Endothelial cell of umbilical vein (primary cell): Measurements from ENCODE around the gene PRPF40A.

Experiments used
- CTCF ChIP-seq, 2 donors: IDR thresholded peaks; 1 replicate in 1 of 2; 2 replicates in 1 of 2; pipeline ENCODE4 v1.5.1; 2011; ENCODE audit warnings: low read length in 2 of 2, mild to moderate bottlenecking in 2 of 2, moderate library complexity in 2 of 2, control low read depth in 1 of 2, inconsistent platforms in 1 of 2, low read depth in 1 of 2; ENCODE audit not compliant: insufficient read depth in 1 of 2; ENCODE audit errors: extremely low read depth in 1 of 2
- EZH2 ChIP-seq: IDR thresholded peaks from 2 replicates; pipeline ENCODE4 v1.6.1; 2012; ENCODE audit warnings: borderline replicate concordance, low read depth, mild to moderate bottlenecking, moderate library complexity, low read length, inconsistent platforms; ENCODE audit not compliant: severe bottlenecking
- GATA2 ChIP-seq: IDR thresholded peaks from 2 replicates; pipeline ENCODE4 v1.7.0; 2011; ENCODE audit warnings: low read depth, mild to moderate bottlenecking, moderate library complexity, mixed read lengths, low read length; ENCODE audit not compliant: insufficient read length, insufficient read depth
- JUN ChIP-seq: IDR thresholded peaks from 2 replicates; pipeline ENCODE4 v1.6.1; 2011; ENCODE audit warnings: borderline replicate concordance, low read depth; ENCODE audit not compliant: insufficient read length, insufficient read depth
- MAX ChIP-seq: IDR thresholded peaks from 2 replicates; pipeline ENCODE4 v1.6.1; 2011; ENCODE audit not compliant: insufficient read depth, insufficient read length
- MYC ChIP-seq: IDR thresholded peaks from one replicate; pipeline ENCODE4 v1.6.1; 2011; ENCODE audit warnings: mild to moderate bottlenecking, low read depth, low read length
- POLR2A ChIP-seq: IDR thresholded peaks from 2 replicates; pipeline ENCODE4 v1.6.1; 2012; ENCODE audit warnings: low read depth, mild to moderate bottlenecking, control low read depth, low read length
- POLR2AphosphoS5 ChIP-seq: IDR thresholded peaks from 2 replicates; pipeline ENCODE4 v1.6.1; 2012; ENCODE audit warnings: low read depth, mild to moderate bottlenecking, control low read depth, low read length, moderate library complexity; ENCODE audit not compliant: insufficient read depth

DNA sequence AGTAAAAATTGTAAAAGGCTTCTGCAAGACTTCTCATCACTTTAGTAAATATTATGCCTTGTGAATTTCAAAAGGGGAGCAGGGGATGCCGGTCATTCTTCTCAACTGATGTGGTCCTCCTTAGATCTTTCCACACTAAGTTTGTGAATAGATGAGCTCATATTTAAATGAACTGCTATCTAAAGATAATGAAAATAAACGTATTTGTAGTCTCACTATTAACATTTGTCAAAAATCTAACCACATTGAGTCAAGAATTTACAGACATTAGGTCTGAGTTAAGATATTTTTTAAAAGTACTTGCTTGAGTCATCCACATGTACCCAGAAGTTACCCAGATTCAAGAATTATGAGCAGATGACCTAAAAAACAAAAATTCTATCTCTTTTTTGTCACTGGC is 6.5 kb downstream of the PRPF40A start:
- no peak for TF ChIP-seq MAX
- TF ChIP-seq EZH2 = no peak
- TF ChIP-seq POLR2A = no peak
- no peak for TF ChIP-seq CTCF (IDR thresholded peaks at IDR 0.05; ENCODE audit: extremely low read depth in 1 of 2, insufficient read depth in 1 of 2, low read depth in 1 of 2, low read length in 2 of 2)
- TF ChIP-seq POLR2AphosphoS5 = no peak
- no peak for TF ChIP-seq JUN
- no peak for TF ChIP-seq MYC
- no peak for TF ChIP-seq GATA2
